Neural progenitor cell (in vitro differentiated cells): ENCODE results near the gene SPRING1.

Experiments
- EZH2phosphoT487 ChIP-seq: fragments of 200-600 bp; sonication (generic); IDR thresholded peaks from 2 replicates; pipeline ENCODE4 v1.6.1; 2017; ENCODE audit warnings: antibody characterized with exemption
- TF ChIP-seq, protein P1 (sequence below): fragments of 200-600 bp; sonication (generic); IDR thresholded peaks from 2 replicates; pipeline ENCODE4 v1.5.1; 2017; ENCODE audit warnings: antibody characterized with exemption, mild to moderate bottlenecking

DNA sequence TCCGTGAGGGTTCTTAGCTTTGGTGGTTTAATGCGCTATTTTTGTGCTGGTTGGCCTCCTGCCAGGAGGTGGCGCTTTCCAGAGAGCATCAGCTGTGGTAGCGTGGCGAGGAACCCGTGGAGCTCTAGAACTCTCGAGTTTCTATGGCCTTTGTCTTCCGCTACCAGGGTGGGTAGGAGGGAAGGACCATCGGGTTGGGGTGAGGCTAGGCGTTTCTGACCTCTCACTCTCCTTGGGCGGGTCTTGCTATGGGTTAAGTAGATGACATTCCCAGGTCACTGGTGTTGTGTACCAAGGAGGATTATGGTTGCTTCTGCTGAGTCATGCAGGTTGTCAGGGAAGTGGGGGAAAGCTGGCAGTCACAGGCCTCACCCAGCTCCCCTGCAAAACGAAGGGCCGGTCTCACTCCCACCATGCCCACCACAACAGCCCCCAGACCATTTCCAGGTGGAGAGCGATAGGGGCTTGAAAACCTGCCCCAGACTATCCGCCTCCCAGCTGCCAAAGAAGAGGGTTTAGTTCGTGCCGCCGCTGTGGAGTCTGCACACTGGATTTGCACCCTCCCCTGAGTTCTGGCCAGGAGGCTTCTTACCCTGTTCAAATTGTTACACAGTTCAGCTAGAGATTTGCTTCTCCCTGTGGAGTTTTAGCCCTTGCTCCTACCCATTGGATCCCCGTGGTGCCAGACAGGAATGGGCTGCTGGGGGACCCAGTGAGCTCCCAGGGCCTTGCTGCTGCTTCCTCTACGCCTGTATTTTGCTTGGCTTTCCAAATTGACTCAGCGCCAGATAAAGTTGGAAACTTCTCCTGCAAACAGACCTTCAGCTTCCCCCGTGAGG lies 22.1 kb upstream of the SPRING1 start:
- TF ChIP-seq, protein P1, sequence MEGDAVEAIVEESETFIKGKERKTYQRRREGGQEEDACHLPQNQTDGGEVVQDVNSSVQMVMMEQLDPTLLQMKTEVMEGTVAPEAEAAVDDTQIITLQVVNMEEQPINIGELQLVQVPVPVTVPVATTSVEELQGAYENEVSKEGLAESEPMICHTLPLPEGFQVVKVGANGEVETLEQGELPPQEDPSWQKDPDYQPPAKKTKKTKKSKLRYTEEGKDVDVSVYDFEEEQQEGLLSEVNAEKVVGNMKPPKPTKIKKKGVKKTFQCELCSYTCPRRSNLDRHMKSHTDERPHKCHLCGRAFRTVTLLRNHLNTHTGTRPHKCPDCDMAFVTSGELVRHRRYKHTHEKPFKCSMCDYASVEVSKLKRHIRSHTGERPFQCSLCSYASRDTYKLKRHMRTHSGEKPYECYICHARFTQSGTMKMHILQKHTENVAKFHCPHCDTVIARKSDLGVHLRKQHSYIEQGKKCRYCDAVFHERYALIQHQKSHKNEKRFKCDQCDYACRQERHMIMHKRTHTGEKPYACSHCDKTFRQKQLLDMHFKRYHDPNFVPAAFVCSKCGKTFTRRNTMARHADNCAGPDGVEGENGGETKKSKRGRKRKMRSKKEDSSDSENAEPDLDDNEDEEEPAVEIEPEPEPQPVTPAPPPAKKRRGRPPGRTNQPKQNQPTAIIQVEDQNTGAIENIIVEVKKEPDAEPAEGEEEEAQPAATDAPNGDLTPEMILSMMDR: peak; percentile 50
- no peak for TF ChIP-seq EZH2phosphoT487
